Raji (cell line): Measurements from ENCODE around the gene TACO1.

ENCODE experiments used
- POLR2A ChIP-seq: IDR thresholded peaks from 2 replicates; pipeline ENCODE4 v1.6.1; 2011; ENCODE audit warnings: low read depth, low read length, control low read depth; ENCODE audit not compliant: insufficient read depth

Gene TACO1

GRCh38 chr17:63644846-63645245 lies 44.2 kb downstream of the TACO1 start:
- no peak for TF ChIP-seq POLR2A

GRCh38 chr17:63645775-63646487 lies 45.2 kb downstream of the TACO1 start:
- TF ChIP-seq POLR2A = no peak

- no peak for TF ChIP-seq POLR2A
Measured at GRCh38 chr17:63646488-63646806, 45.8 kb downstream of the TACO1 start.

- no peak for TF ChIP-seq POLR2A
Measured at GRCh38 chr17:63647065-63647725, 46.5 kb downstream of the TACO1 start.

- no peak for TF ChIP-seq POLR2A
Measured at GRCh38 chr17:63647936-63648335, 47.2 kb downstream of the TACO1 start.

- TF ChIP-seq POLR2A = no peak
Measured at GRCh38 chr17:63649813-63650212, 49.1 kb downstream of the TACO1 start.

GRCh38 chr17:63652106-63652505 lies 51.4 kb downstream of the TACO1 start:
- TF ChIP-seq POLR2A = no peak

GRCh38 chr17:63653050-63653449 lies 52.4 kb downstream of the TACO1 start:
- TF ChIP-seq POLR2A = no peak

- no peak for TF ChIP-seq POLR2A
Measured at GRCh38 chr17:63657786-63658185, 57.1 kb downstream of the TACO1 start.
